ENCODE measurements around the gene CCDC171.

CCDC171 gene

GRCh38 chr9:15509931-15510788, 42.7 kb upstream of the CCDC171 start (continued):
- TF ChIP-seq ZBTB26 (tag by site-specific recombination; optimal IDR thresholded peaks at IDR 0.05) (peak; percentile 28), GLIS2 (tag by site-specific recombination; IDR thresholded peaks at IDR 0.05) (peak; percentile 36; the same call in 1 of the 2 replicates), ZFHX2 (tag by site-specific recombination; conservative IDR thresholded peaks at IDR 0.05) (peak; percentile 76), PRDM1 (tag by site-specific recombination; IDR thresholded peaks at IDR 0.05) (0 out of 2 replicates have a peak, but pooled peaks have one; percentile 18), ZNF335 (tag by site-specific recombination; conservative IDR thresholded peaks at IDR 0.05) (0 out of 2 replicates have a peak, but pooled peaks have one; percentile 34), EGR2 (tag by site-specific recombination; IDR thresholded peaks at IDR 0.05; ENCODE audit: low read depth) (peak; percentile 53), ZNF398 (tag by site-specific recombination; IDR thresholded peaks at IDR 0.05) (peak; percentile 33; the same call in 1 of the 2 replicates)

GRCh38 chr9:15510789-15511575, 41.9 kb upstream of the CCDC171 start, which contains the start of gene PSIP1:
Gene PSIP1, minus strand, starts transcription at chr9:15510970. Its CDS starts 782 bp downstream, at chr9:15510188.
- Histone ChIP-seq H3K4me1 (ENCODE audit: control insufficient read depth, insufficient read depth, low read length) (peaks cover 6% of the 10 kb centered on the region; the same call in 1 of the 2 replicates), H3K4me3 (ENCODE audit: low read depth, low read length) (peak within 1 kb of the TSS; percentile 99), H3K9me3 (ENCODE audit: control insufficient read depth, insufficient read depth, low read depth, low read length) (no peaks in the 10 kb centered on the region), H3K27ac (ENCODE audit: extremely low read depth, low read depth, low read length) (peak within 1 kb of the TSS; percentile 99), H3K36me3 (ENCODE audit: control insufficient read depth in 2 of 2, insufficient read depth in 1 of 2, low read length in 2 of 2) (peaks cover 15 to 34% of the 10 kb centered on the region in 2 experiments)
- ChIA-PET POLR2A (interaction anchor here (0.6 to 4.6 kb wide), 9 partner anchors 10 to 230 kb away, joined by 3 to 61 read pairs (median 5); partner anchors contain the start of genes CCDC171, SNAPC3 and TTC39B), CTCF (interaction anchor here (0.6 to 1.5 kb wide), 4 partner anchors 21 to 107 kb away, joined by 3 to 6 read pairs (median 4); no protein-coding TSS in a partner anchor)
- TF ChIP-seq OSR2 (tag by site-specific recombination; IDR thresholded peaks at IDR 0.05) (0 out of 2 replicates have a peak, but pooled peaks have one; percentile 13), ZNF600 (tag by site-specific recombination; IDR thresholded peaks at IDR 0.05) (peak; percentile 95), ZNF394 (tag by site-specific recombination; IDR thresholded peaks at IDR 0.05; ENCODE audit: borderline replicate concordance) (peak; percentile 49; the same call in 1 of the 2 replicates), ZBTB26 (tag by site-specific recombination; optimal IDR thresholded peaks at IDR 0.05) (peak; percentile 84), ZNF624 (tag by site-specific recombination; IDR thresholded peaks at IDR 0.05) (no peak), CTCF (tag by site-specific recombination; IDR thresholded peaks at IDR 0.05) (0 out of 2 replicates have a peak, but pooled peaks have one; percentile 15), EGR2 (tag by site-specific recombination; IDR thresholded peaks at IDR 0.05; ENCODE audit: low read depth) (peak; percentile 65), ZNF701 (tag by site-specific recombination; IDR thresholded peaks at IDR 0.05) (no peak), ZNF324 (tag by site-specific recombination; IDR thresholded peaks at IDR 0.05) (0 out of 2 replicates have a peak, but pooled peaks have one; percentile 64), ZNF639 (tag by site-specific recombination; IDR thresholded peaks at IDR 0.05) (peak; percentile 69), ZNF677 (tag by site-specific recombination; IDR thresholded peaks at IDR 0.05) (no peak), ZNF2 (tag by site-specific recombination; IDR thresholded peaks at IDR 0.05) (peak; percentile 79), PRDM10 (tag by site-specific recombination; IDR thresholded peaks at IDR 0.05) (peak; percentile 100), ZFP37 (tag by site-specific recombination; IDR thresholded peaks at IDR 0.05) (no peak), ZNF510 (tag by site-specific recombination; IDR thresholded peaks at IDR 0.05; ENCODE audit: insufficient replicate concordance) (no peak)

Data from HEK293 (cell line).